Stimulated activated CD8-positive, alpha-beta memory T cell treated with anti-CD3 and anti-CD28 coated beads, Interleukin-15, amount 100 ng/mL, for 48 hours (primary cell): ENCODE measurements around the gene KLHDC4.

Experiments
- DNase-seq, 2 donors: peaks; one replicate each; pipeline ENCODE4 v3.0.0-alpha.2; 2020; ENCODE audit warnings: low read depth in 2 of 2

KLHDC4 gene

GRCh38 chr16:87698676-87699199 lies 67.0 kb downstream of the KLHDC4 start:
- no peak for DNase-seq

GRCh38 chr16:87698241-87698640 lies 67.5 kb downstream of the KLHDC4 start:
- no peak for DNase-seq

GRCh38 chr16:87697792-87698191 lies 68.0 kb downstream of the KLHDC4 start:
- DNase-seq, result no peak

GRCh38 chr16:87697256-87697655 lies 68.5 kb downstream of the KLHDC4 start:
- no peak for DNase-seq

GRCh38 chr16:87696726-87697125 lies 69.1 kb downstream of the KLHDC4 start:
- no peak for DNase-seq

GRCh38 chr16:87695534-87695933 lies 70.3 kb downstream of the KLHDC4 start:
- DNase-seq, result no peak

GRCh38 chr16:87694441-87695125 lies 71.2 kb downstream of the KLHDC4 start:
- no peak for DNase-seq

- DNase-seq, result no peak
Measured at GRCh38 chr16:87693827-87694226, 72.0 kb downstream of the KLHDC4 start.

GRCh38 chr16:87692756-87693155 lies 73.0 kb downstream of the KLHDC4 start:
- DNase-seq, result no peak

GRCh38 chr16:87692176-87692575 lies 73.6 kb downstream of the KLHDC4 start:
- no peak for DNase-seq

GRCh38 chr16:87691686-87692079 lies 74.1 kb downstream of the KLHDC4 start:
- no peak for DNase-seq

- no peak for DNase-seq
Measured at GRCh38 chr16:87690911-87691685, 74.7 kb downstream of the KLHDC4 start.

- DNase-seq, result no peak
Measured at GRCh38 chr16:87689956-87690465, 75.8 kb downstream of the KLHDC4 start.

- DNase-seq, result no peak
Measured at GRCh38 chr16:87688876-87689815, 76.6 kb downstream of the KLHDC4 start.

GRCh38 chr16:87687998-87688529 lies 77.7 kb downstream of the KLHDC4 start:
- DNase-seq, result no peak

GRCh38 chr16:87687126-87687910 lies 78.5 kb downstream of the KLHDC4 start:
- no peak for DNase-seq

- no peak for DNase-seq
Measured at GRCh38 chr16:87686697-87687096, 79.1 kb downstream of the KLHDC4 start.

GRCh38 chr16:87685766-87686165 lies 80.0 kb downstream of the KLHDC4 start:
- DNase-seq, result no peak

GRCh38 chr16:87685405-87685755 lies 80.4 kb downstream of the KLHDC4 start:
- DNase-seq, result no peak

- no peak for DNase-seq
Measured at GRCh38 chr16:87684711-87685404, 80.9 kb downstream of the KLHDC4 start.
